Measurements from ENCODE around the gene CEP95. TPM values are rescaled to one million over a fixed set of nuclear protein-coding genes. Genes with fewer than 3 reads are reported as not detected.

Gene CEP95
- total RNA-seq, 2 donors from 2014 or later, result 45.3 to 63.4 TPM

DNA sequence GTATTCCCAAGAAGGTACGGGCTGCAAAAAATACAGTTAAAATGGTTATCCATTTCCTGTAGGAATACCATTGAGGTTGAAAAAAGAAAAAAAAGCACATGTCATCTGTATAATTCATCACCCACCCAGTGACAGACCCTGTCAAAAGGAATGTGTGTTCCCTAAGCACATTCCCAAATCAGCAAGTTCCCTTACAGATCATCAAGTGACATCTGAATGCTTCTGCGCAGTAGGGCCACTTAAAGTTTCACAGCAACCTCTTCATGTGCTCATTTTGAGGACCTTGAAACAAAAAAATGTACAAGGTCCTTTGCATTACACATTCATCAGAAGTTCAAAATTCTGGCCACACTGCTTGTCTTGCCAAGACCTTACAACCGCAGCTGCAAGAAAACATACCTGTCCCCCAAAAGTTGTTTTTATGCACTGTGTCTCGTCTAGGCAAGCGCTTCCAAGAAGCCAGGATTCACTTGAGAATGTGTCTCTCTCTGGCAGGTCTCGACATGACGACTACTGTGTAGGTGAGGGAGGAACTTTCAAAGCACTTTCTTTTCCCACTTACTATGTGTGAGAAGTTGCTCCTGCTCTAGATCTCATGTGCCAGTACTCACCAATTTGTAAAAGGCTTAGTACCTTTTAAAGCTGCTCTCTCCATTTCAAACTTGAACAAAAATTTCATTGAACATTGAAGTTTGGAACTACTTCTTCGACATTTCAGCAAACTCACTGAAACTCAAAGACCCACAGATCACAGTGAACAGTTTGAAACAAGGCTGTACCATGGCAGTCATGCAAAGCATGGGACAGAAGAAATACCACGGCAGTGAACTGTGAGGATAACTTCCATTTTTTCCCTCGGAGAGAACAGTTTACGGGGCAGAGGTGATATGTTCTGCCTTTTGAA lies 5.7 kb upstream of the CEP95 start:
- Mint-ChIP-seq H3K36me3 (ENCODE audit: low read depth) (peaks cover 100% of the 10 kb centered on the region), H3K27ac (peak overlapping the region; percentile 100), H3K4me1 (peaks cover 58% of the 10 kb centered on the region), H3K9me3 (no peaks in the 10 kb centered on the region), H3K4me3 (peak overlapping the region; percentile 98), H3K27me3 (no peaks in the 10 kb centered on the region)
- no peak for ATAC-seq (replicated peaks)

DNA sequence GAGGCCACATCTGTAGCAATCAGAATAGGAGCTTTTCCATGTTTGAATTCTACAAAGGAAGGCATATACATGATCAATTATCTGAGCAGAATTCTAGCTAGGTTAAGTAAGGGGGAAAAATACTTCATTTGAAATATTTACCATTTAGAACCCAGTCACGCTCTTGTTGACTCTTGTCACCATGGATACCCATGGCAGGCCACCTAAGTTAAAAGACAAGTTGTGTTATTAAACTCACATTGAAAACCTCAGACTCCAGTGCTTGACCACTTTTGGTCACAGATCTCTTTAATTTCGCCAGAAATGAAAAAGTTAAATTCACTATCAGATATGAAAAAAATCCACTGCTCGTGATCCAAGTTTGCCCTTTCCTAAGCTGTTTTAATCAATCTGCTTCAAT lies 4.8 kb upstream of the CEP95 start:
- peaks cover 58% of the 10 kb centered on the region for H3K4me1 Mint-ChIP-seq
- no peaks in the 10 kb centered on the region for H3K27me3 Mint-ChIP-seq
- peak overlapping the region; percentile 98 for H3K4me3 Mint-ChIP-seq
- H3K36me3 Mint-ChIP-seq (ENCODE audit: low read depth), result peaks cover 100% of the 10 kb centered on the region
- peak overlapping the region; percentile 100 for H3K27ac Mint-ChIP-seq
- ATAC-seq (replicated peaks), result no peak
- H3K9me3 Mint-ChIP-seq, result no peaks in the 10 kb centered on the region

DNA sequence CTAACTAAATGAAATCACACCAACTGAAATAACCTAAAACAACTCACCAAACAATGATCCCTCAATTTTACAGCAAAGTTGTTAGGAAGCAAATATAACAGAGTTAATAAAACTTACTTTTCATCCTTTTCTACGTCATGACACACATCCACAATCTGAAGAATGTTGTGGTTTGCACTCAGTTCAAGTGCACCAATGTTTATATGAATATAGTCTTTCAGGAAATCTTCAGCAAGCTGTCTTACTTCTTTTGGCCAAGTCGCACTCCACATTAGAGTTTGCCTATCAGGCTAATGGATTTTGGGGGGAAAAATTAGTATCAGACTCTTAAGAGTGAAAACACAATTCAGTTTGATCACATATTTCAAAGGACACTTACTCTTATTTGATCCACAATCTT lies 4.0 kb upstream of the CEP95 start:
- H3K27ac Mint-ChIP-seq, result peak overlapping the region; percentile 100
- peak overlapping the region; percentile 98 for H3K4me3 Mint-ChIP-seq
- H3K36me3 Mint-ChIP-seq (ENCODE audit: low read depth), result peaks cover 100% of the 10 kb centered on the region
- H3K27me3 Mint-ChIP-seq, result no peaks in the 10 kb centered on the region
- no peak for ATAC-seq (replicated peaks)
- H3K4me1 Mint-ChIP-seq, result peaks cover 64% of the 10 kb centered on the region
- no peaks in the 10 kb centered on the region for H3K9me3 Mint-ChIP-seq

- H3K4me3 Mint-ChIP-seq, result peak overlapping the region; percentile 98
- peak overlapping the region; percentile 100 for H3K27ac Mint-ChIP-seq
- H3K27me3 Mint-ChIP-seq, result no peaks in the 10 kb centered on the region
- peaks cover 99% of the 10 kb centered on the region for H3K36me3 Mint-ChIP-seq (ENCODE audit: low read depth)
- ATAC-seq (replicated peaks), result no peak
- H3K4me1 Mint-ChIP-seq, result peaks cover 61% of the 10 kb centered on the region
- no peaks in the 10 kb centered on the region for H3K9me3 Mint-ChIP-seq
These were observed 3.4 kb upstream of the CEP95 start for GRCh38 chr17:64503341-64503740.

DNA sequence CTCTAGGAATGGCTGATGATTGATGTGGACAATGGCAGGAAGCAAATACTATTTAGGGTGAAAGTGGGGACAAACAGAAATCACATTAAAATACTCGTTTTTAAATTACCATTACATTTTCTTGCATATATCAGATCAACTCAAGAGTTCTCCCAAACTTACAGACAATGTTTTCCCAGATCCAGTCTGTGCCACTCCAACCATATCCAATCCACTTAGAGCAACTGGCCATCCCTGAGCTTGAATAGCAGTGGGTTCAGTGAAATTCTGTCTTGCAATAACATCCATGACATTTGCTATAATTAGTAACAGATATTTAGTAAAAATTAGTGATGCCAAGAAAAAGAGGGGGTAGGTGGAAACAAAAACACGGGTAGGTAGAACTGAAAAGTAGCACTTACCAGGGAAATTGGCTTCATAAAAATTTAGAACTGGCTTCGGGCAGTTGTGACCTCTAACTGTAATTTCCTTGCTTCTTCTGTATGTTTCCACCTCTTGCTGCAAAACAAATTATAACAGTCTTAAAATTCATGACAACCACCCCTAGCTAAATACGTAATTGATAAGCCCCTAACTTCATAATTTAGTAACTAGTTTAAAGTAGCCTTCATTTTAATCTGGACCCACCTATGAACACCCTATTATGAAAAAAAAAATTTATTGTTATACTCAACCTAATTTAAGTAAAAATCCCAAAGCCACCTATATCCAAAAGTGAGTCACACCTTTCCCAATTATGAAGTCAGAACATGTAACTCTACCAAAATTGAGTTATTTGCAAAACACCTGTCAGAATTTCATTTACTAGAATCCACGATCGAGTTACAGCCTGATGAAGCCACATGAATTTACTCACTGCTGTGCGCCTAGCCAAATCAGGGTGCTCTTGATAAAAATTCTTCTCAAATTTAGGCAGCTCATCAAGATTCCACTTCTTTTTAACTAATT lies 2.7 kb upstream of the CEP95 start:
- H3K27me3 Mint-ChIP-seq, result no peaks in the 10 kb centered on the region
- peaks cover 99% of the 10 kb centered on the region for H3K36me3 Mint-ChIP-seq (ENCODE audit: low read depth)

GRCh38 chr17:64504769-64505339 lies 1.9 kb upstream of the CEP95 start:
- Mint-ChIP-seq H3K27ac (peak overlapping the region; percentile 100), H3K36me3 (ENCODE audit: low read depth) (peaks cover 99% of the 10 kb centered on the region), H3K4me3 (peak overlapping the region; percentile 98), H3K9me3 (no peaks in the 10 kb centered on the region), H3K27me3 (no peaks in the 10 kb centered on the region), H3K4me1 (peaks cover 64% of the 10 kb centered on the region)
- ATAC-seq (replicated peaks), result peak; percentile 36

More for the DNA sequence above, 2.7 kb upstream of the CEP95 start:
- Mint-ChIP-seq H3K4me1 (peaks cover 59% of the 10 kb centered on the region), H3K4me3 (peak overlapping the region; percentile 98), H3K9me3 (no peaks in the 10 kb centered on the region), H3K27ac (peak overlapping the region; percentile 100)
- ATAC-seq (replicated peaks), result no peak

GRCh38 chr17:64505340-64506200 lies 1.2 kb upstream of the CEP95 start:
- peak; percentile 35 for ATAC-seq (replicated peaks)
- Mint-ChIP-seq H3K27ac (peak overlapping the region; percentile 100), H3K36me3 (ENCODE audit: low read depth) (peaks cover 99% of the 10 kb centered on the region), H3K9me3 (no peaks in the 10 kb centered on the region), H3K4me3 (peak overlapping the region; percentile 98), H3K27me3 (no peaks in the 10 kb centered on the region), H3K4me1 (peaks cover 56% of the 10 kb centered on the region)

GRCh38 chr17:64506201-64506575 lies 589 bp upstream of the CEP95 start, which contains the start of gene DDX5:
Gene DDX5 (minus strand): TSS chr17:64506289. CDS start chr17:64506119, 170 bp downstream.
- ATAC-seq (replicated peaks), result peak; percentile 74
- H3K9me3 Mint-ChIP-seq, result no peaks in the 10 kb centered on the region

DNA sequence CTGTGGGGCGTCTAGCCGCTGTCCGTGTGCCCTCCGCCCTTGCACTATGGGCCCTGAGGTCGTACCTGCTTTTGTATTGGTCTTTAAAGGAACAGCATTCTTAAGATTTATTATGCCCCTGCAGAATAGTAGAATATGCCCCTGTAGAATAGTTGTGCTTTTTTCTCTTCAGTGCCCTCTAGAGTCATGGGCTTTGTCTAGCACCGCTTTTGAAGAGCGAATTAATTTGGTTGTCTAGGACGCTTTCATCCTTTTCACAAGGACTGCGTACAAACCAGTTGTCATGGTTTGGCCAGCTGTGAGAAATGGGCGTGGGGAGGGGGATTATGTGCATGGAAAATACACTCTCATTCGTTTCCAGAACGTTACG lies 621 bp downstream of the CEP95 start:
- Mint-ChIP-seq H3K4me1 (peaks cover 39% of the 10 kb centered on the region), H3K36me3 (ENCODE audit: low read depth) (peaks cover 99% of the 10 kb centered on the region), H3K27me3 (no peaks in the 10 kb centered on the region), H3K4me3 (peak overlapping the region; percentile 98), H3K27ac (peak overlapping the region; percentile 100), H3K9me3 (no peaks in the 10 kb centered on the region)
- peak; percentile 11 for ATAC-seq (replicated peaks)

More at GRCh38 chr17:64506201-64506575, 589 bp upstream of the CEP95 start, which contains the start of gene DDX5:
- Mint-ChIP-seq H3K36me3 (ENCODE audit: low read depth) (peaks cover 99% of the 10 kb centered on the region), H3K27me3 (no peaks in the 10 kb centered on the region), H3K27ac (peak within 1 kb of the TSS; percentile 100), H3K4me3 (peak within 1 kb of the TSS; percentile 98), H3K4me1 (peaks cover 50% of the 10 kb centered on the region)

DNA sequence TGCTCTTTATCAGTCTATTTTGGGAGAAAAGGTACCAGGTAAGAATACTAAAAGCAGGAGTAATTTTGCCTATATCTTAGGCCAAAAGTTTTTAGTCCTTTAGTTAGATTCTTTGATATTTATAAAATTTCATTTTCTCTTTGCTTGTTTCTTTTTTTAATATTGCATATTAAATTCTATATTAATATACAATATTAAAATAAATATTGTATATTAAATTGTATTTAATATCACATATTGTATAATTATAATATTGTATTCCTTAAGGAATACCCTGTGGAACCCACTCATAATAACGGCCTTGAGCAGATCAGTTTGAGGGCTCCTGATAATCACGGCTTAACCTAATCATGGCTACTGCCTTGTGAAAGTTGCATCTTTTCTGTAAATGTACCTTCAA lies 1.9 kb downstream of the CEP95 start:
- Mint-ChIP-seq H3K27me3 (no peaks in the 10 kb centered on the region), H3K9me3 (no peaks in the 10 kb centered on the region), H3K36me3 (ENCODE audit: low read depth) (peaks cover 99% of the 10 kb centered on the region), H3K4me1 (peaks cover 29% of the 10 kb centered on the region), H3K27ac (peak overlapping the region; percentile 100), H3K4me3 (peak overlapping the region; percentile 98)
- ATAC-seq (replicated peaks), result no peak

GRCh38 chr17:64509179-64509578 lies 2.4 kb downstream of the CEP95 start:
- H3K36me3 Mint-ChIP-seq (ENCODE audit: low read depth), result peaks cover 99% of the 10 kb centered on the region
- no peaks in the 10 kb centered on the region for H3K9me3 Mint-ChIP-seq
- ATAC-seq (replicated peaks), result no peak
- H3K27me3 Mint-ChIP-seq, result no peaks in the 10 kb centered on the region
- H3K4me3 Mint-ChIP-seq, result peak overlapping the region; percentile 98
- peaks cover 24% of the 10 kb centered on the region for H3K4me1 Mint-ChIP-seq
- peak overlapping the region; percentile 21 for H3K27ac Mint-ChIP-seq

DNA sequence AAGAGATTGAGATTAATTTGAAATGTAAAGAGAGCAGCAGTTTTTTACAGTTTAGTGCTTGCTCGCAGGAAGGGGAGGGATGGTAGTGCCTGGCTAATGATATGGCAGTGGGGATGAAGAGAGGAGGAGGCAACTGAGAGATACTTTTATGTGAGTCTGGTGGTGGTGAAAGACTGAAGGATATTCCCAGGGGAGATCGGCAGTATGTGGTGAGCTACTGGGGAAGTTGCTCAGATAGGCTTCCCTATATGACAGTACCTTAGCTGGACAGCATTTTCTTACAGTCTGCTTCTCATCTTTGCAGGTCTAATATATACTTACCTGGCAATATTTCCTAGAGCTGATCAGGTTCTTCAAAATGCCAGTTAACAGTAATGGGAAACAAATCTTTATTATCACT lies 8.6 kb downstream of the CEP95 start:
- no peaks in the 10 kb centered on the region for H3K27me3 Mint-ChIP-seq
- no peak overlapping the region for H3K4me3 Mint-ChIP-seq
- no peaks in the 10 kb centered on the region for H3K9me3 Mint-ChIP-seq
- H3K4me1 Mint-ChIP-seq, result peaks cover 15% of the 10 kb centered on the region
- peak overlapping the region; percentile 12 for H3K27ac Mint-ChIP-seq
- H3K36me3 Mint-ChIP-seq (ENCODE audit: low read depth), result peaks cover 100% of the 10 kb centered on the region
- no peak for ATAC-seq (replicated peaks)

GRCh38 chr17:64515829-64516228 lies 9.1 kb downstream of the CEP95 start:
- H3K27me3 Mint-ChIP-seq, result no peaks in the 10 kb centered on the region
- peak overlapping the region; percentile 12 for H3K27ac Mint-ChIP-seq
- ATAC-seq (replicated peaks), result no peak
- no peaks in the 10 kb centered on the region for H3K9me3 Mint-ChIP-seq
- no peak overlapping the region for H3K4me3 Mint-ChIP-seq
- H3K36me3 Mint-ChIP-seq (ENCODE audit: low read depth), result peaks cover 100% of the 10 kb centered on the region
- peaks cover 15% of the 10 kb centered on the region for H3K4me1 Mint-ChIP-seq
